Motor neuron (in vitro differentiated cells): ENCODE measurements around the gene KIRREL3. TPM values are rescaled to one million over a fixed set of nuclear protein-coding genes. Genes with fewer than 3 reads are reported as not detected.
A peak's percentile ranks its signal among the peaks of the same experiment; 100 is the strongest.

Experiments
- ATAC-seq, 8 experiments: fragments of 200-7000 bp; cut with Tn5 transposase; replicated peaks in 6 of 8; 2 replicates each; pipeline ENCODE4 v1.8.0; 2021; ENCODE audit warnings: mild to moderate bottlenecking in 8 of 8, moderate library complexity in 8 of 8
- H3K27ac ChIP-seq, 2 donors: fragments of 250-450 bp; sonication (Bioruptor Pico); 2 replicates each; pipeline ENCODE4 v1.9.0; 2021; ENCODE audit warnings: antibody characterized with exemption in 2 of 2, mild to moderate bottlenecking in 2 of 2, moderate library complexity in 1 of 2
- H3K4me1 ChIP-seq, 2 donors: fragments of 250-450 bp; sonication (Bioruptor Pico); replicated peaks in 1 of 2; 2 replicates each; pipeline ENCODE4 v1.6.1; 2021; ENCODE audit warnings: antibody characterized with exemption in 2 of 2, mild to moderate bottlenecking in 2 of 2, moderate library complexity in 1 of 2
- H3K4me3 ChIP-seq, 5 donors: fragments of 250-450 bp; sonication (Bioruptor Pico); 2 replicates each; pipeline ENCODE4 v1.9.0; 2021; ENCODE audit warnings: antibody characterized with exemption in 5 of 5, mild to moderate bottlenecking in 5 of 5, moderate library complexity in 4 of 5
- WGBS, 10 experiments: fragments of 450-650 bp; shearing (Covaris generic); methylation state at CpG; one replicate each; pipeline ENCODE4 v1.0.0; 2022; 5-methylcytosine and 5-hydroxymethylcytosine counted together
- in situ Hi-C, 9 experiments: fragments of 400-800 bp; cut with MboI; loops; one replicate each; pipeline ENCODE4 v1.15.0; 2021; ENCODE audit warnings: low sequenced_read_pairs in 9 of 9, low pct_unique_long_range_greater_than_20kb in 2 of 9; ENCODE audit not compliant: unreplicated experiment in 9 of 9
- total RNA-seq, 8 experiments: library from RNA; unstranded; fragments of 300-600 nt; gene quantifications; 2 replicates each; pipeline versions ENCODE4 v1.2.3 to v1.2.4, GENCODE V29; 2022

Gene KIRREL3
- total RNA-seq, 8 experiments from 2014 or later, result 3.2 to 53.1 (median 4.8) TPM

GRCh38 chr11:126686938-126687337 is 313.6 kb downstream of the KIRREL3 start:
- peaks cover 16 to 19% of the 10 kb centered on the region in 2 donors for H3K4me1 ChIP-seq
- no peak for ATAC-seq
- 40 to 100% (median 77%) methylated on average over 1 to 4 of the region's 4 CpGs; no CpG with 5 or more reads in 3 of the 10 experiments for WGBS, 10 experiments
- H3K4me3 ChIP-seq, result no peak overlapping the region
- no peak overlapping the region for H3K27ac ChIP-seq
- in situ Hi-C loops, result no loop called here

- Histone ChIP-seq H3K27ac (no peak overlapping the region), H3K4me3 (no peak overlapping the region), H3K4me1 (peaks cover 17 to 22% of the 10 kb centered on the region in 2 donors)
- in situ Hi-C loops, result no loop called here
- 36 to 100% (median 74%) methylated on average over 1 to 9 of the region's 19 CpGs; no CpG with 5 or more reads in 2 of the 10 experiments for WGBS, 10 experiments
- ATAC-seq, result peak in 1 of 8 experiments; percentile 25
Measured at GRCh38 chr11:126683766-126684728, 316.5 kb downstream of the KIRREL3 start.

GRCh38 chr11:126682590-126682989 is 318.0 kb downstream of the KIRREL3 start:
- Histone ChIP-seq H3K4me1 (peaks cover 3 to 9% of the 10 kb centered on the region in 2 donors), H3K4me3 (no peak overlapping the region), H3K27ac (no peak overlapping the region)
- in situ Hi-C loops, result no loop called here
- 60 to 100% (median 90%) methylated on average over 1 to 7 of the region's 8 CpGs; no CpG with 5 or more reads in 2 of the 10 experiments for WGBS, 10 experiments
- ATAC-seq, result no peak

- no peak overlapping the region for H3K4me3 ChIP-seq
- in situ Hi-C loops, result no loop called here
- H3K27ac ChIP-seq, result no peak overlapping the region
- peaks cover 3 to 9% of the 10 kb centered on the region in 2 donors for H3K4me1 ChIP-seq
- WGBS, 10 experiments, result 8 to 100% (median 57%) methylated on average over 1 to 3 of the region's 3 CpGs; no CpG with 5 or more reads in 3 of the 10 experiments
- ATAC-seq, result peak in 4 of 8 experiments; percentile 8 to 46 (median 32)
Measured at GRCh38 chr11:126680700-126681099, 319.9 kb downstream of the KIRREL3 start.

- no peak overlapping the region for H3K4me3 ChIP-seq
- in situ Hi-C loops, result no loop called here
- H3K4me1 ChIP-seq, result peaks cover 3 to 9% of the 10 kb centered on the region in 2 donors
- peak in 7 of 8 experiments; percentile 30 to 85 (median 61) for ATAC-seq
- no peak overlapping the region for H3K27ac ChIP-seq
- WGBS, 10 experiments, result 0 to 88% (median 69%) methylated on average over 1 to 4 of the region's 4 CpGs; no CpG with 5 or more reads in 1 of the 10 experiments
Measured at GRCh38 chr11:126680131-126680530, 320.4 kb downstream of the KIRREL3 start.

- Histone ChIP-seq H3K4me3 (no peak overlapping the region), H3K4me1 (peaks cover 3 to 9% of the 10 kb centered on the region in 2 donors), H3K27ac (no peak overlapping the region)
- ATAC-seq, result no peak
- in situ Hi-C loops, result no loop called here
- 0 to 100% (median 56%) methylated on average over 1 to 2 of the region's 2 CpGs; no CpG with 5 or more reads in 2 of the 10 experiments for WGBS, 10 experiments
Measured at GRCh38 chr11:126679033-126679432, 321.5 kb downstream of the KIRREL3 start.

GRCh38 chr11:126676536-126676935 is 324.0 kb downstream of the KIRREL3 start:
- H3K4me3 ChIP-seq, result no peak overlapping the region
- ATAC-seq, result no peak
- in situ Hi-C loops, result no loop called here
- H3K27ac ChIP-seq, result no peak overlapping the region
- 48 to 100% (median 68%) methylated on average over 1 to 9 of the region's 9 CpGs; no CpG with 5 or more reads in 2 of the 10 experiments for WGBS, 10 experiments
- peaks cover 3 to 9% of the 10 kb centered on the region in 2 donors for H3K4me1 ChIP-seq

- H3K4me1 ChIP-seq, result no peaks in the 10 kb centered on the region
- ATAC-seq, result peak in 3 of 8 experiments; percentile 71 to 96 (median 79)
- in situ Hi-C loops, result loop anchor here in 1 of 9 experiments (25.0 kb wide), 1 partner anchor 111 kb away; no protein-coding TSS in a partner anchor
- WGBS, 10 experiments, result 17% methylated on average over 1 of the region's 1 CpG; no CpG with 5 or more reads in 9 of the 10 experiments
- H3K27ac ChIP-seq, result no peak overlapping the region
- no peak overlapping the region for H3K4me3 ChIP-seq
Measured at GRCh38 chr11:126673319-126673718, 327.3 kb downstream of the KIRREL3 start.

- Histone ChIP-seq H3K4me1 (peaks cover 0 to 3% of the 10 kb centered on the region in 2 donors), H3K4me3 (no peak overlapping the region), H3K27ac (no peak overlapping the region)
- in situ Hi-C loops, result loop anchor here in 1 of 9 experiments (25.0 kb wide), 1 partner anchor 107 kb away; no protein-coding TSS in a partner anchor
- WGBS, 10 experiments, result 0 to 80% (median 34%) methylated on average over 2 to 5 of the region's 5 CpGs; no CpG with 5 or more reads in 1 of the 10 experiments
- ATAC-seq, result peak in 2 of 8 experiments; percentile 70 to 77
Measured at GRCh38 chr11:126669416-126669815, 331.2 kb downstream of the KIRREL3 start.

GRCh38 chr11:126664643-126665042 is 335.9 kb downstream of the KIRREL3 start:
- in situ Hi-C loops, result loop anchor here in 1 of 9 experiments (25.0 kb wide), 1 partner anchor 102 kb away; no protein-coding TSS in a partner anchor
- peak overlapping the region in 1 of 2 donors; percentile 64 for H3K27ac ChIP-seq
- 70 to 100% (median 80%) methylated on average over 1 to 2 of the region's 2 CpGs; no CpG with 5 or more reads in 5 of the 10 experiments for WGBS, 10 experiments
- ATAC-seq, result no peak
- H3K4me1 ChIP-seq, result peaks cover 8 to 22% of the 10 kb centered on the region in 2 donors
- H3K4me3 ChIP-seq, result no peak overlapping the region

GRCh38 chr11:126663749-126664592 is 336.6 kb downstream of the KIRREL3 start:
- peak overlapping the region in 1 of 2 donors; percentile 64 for H3K27ac ChIP-seq
- WGBS, 10 experiments, result 94 to 100% (median 98%) methylated on average over 1 to 3 of the region's 3 CpGs; no CpG with 5 or more reads in 6 of the 10 experiments
- peaks cover 8 to 22% of the 10 kb centered on the region in 2 donors for H3K4me1 ChIP-seq
- H3K4me3 ChIP-seq, result no peak overlapping the region
- ATAC-seq, result peak in 5 of 8 experiments; percentile 6 to 74 (median 43)
- in situ Hi-C loops, result loop anchor here in 1 of 9 experiments (25.0 kb wide), 1 partner anchor 102 kb away; no protein-coding TSS in a partner anchor
